HG03558 (cell line): ENCODE data around the gene NGRN.

Source experiments
- ATAC-seq: cut with Tn5 transposase; IDR thresholded peaks from one replicate; pipeline ENCODE4 v1.9.1; 2021; ENCODE audit warnings: moderate number of reproducible peaks; ENCODE audit not compliant: unreplicated experiment; ENCODE audit errors: extremely low read depth

The NGRN gene

GRCh38 chr15:90306560-90306959, 41.1 kb downstream of the NGRN start:
- ATAC-seq: no peak

GRCh38 chr15:90307661-90308060, 42.2 kb downstream of the NGRN start:
- no peak for ATAC-seq

- no peak for ATAC-seq
Observed at GRCh38 chr15:90309020-90309419, 43.5 kb downstream of the NGRN start.

GRCh38 chr15:90315278-90315982, 50.0 kb downstream of the NGRN start:
- ATAC-seq: no peak

GRCh38 chr15:90316139-90316538, 50.7 kb downstream of the NGRN start:
- no peak for ATAC-seq

GRCh38 chr15:90318591-90318990, 53.1 kb downstream of the NGRN start:
- ATAC-seq: no peak

- ATAC-seq: peak; percentile 62
Observed at GRCh38 chr15:90320062-90320884, 54.8 kb downstream of the NGRN start.

- ATAC-seq: no peak
Observed at GRCh38 chr15:90320885-90321278, 55.4 kb downstream of the NGRN start.
